SK-N-SH (cell line): ENCODE results near the gene REELD1. TPM values are rescaled to one million over a fixed set of nuclear protein-coding genes. Genes with fewer than 3 reads are reported as not detected.

Source experiments
- CTCF ChIA-PET: fragments of 300-600, 350-600 bp; formaldehyde crosslinking; extraction: SDS; loops from one replicate; lab custom pipeline; 2021; lab: Yijun Ruan, JAX
- POLR2A ChIA-PET: fragments of 350-600 bp; sonication (Branson Sonifier 250); formaldehyde crosslinking; extraction: SDS; loops from one replicate; lab custom pipeline; 2020; ENCODE audit warnings: antibody characterized with exemption, inconsistent platforms; lab: Yijun Ruan, JAX
- DNase-seq: peaks from one replicate; pipeline ENCODE4 v3.0.0; 2012
- H2AFZ ChIP-seq: fragments of 200-600 bp; sonication (generic); 2 replicates; pipeline ENCODE4 v1.8.1; 2016; ENCODE audit warnings: antibody characterized with exemption, mild to moderate bottlenecking, low read depth
- H3F3A ChIP-seq: fragments of 200-600 bp; sonication (generic); replicated peaks from 2 replicates; pipeline ENCODE3; 2016; ENCODE audit warnings: antibody characterized with exemption, mild to moderate bottlenecking; ENCODE audit not compliant: insufficient read depth
- H3K27ac ChIP-seq, 2 experiments: fragments of 200-500 bp in 1 of 2; fragments of 200-600 bp in 1 of 2; sonication (Bioruptor generic) in 1 of 2; sonication (generic), shearing (Covaris generic) in 1 of 2; 2 replicates each; pipeline versions ENCODE4 v1.5.1 to v1.6.1; 2014 to 2016; ENCODE audit warnings: low read depth in 2 of 2, inconsistent platforms in 1 of 2, low read length in 1 of 2, mild to moderate bottlenecking in 1 of 2, mixed read lengths in 1 of 2
- H3K27me3 ChIP-seq: fragments of 200-600 bp; sonication (generic), shearing (Covaris generic); 2 replicates; pipeline ENCODE4 v1.6.1; 2016; ENCODE audit warnings: mixed run types; ENCODE audit not compliant: insufficient read depth
- H3K36me3 ChIP-seq, 2 experiments: fragments of 200-500 bp in 1 of 2; fragments of 200-600 bp in 1 of 2; sonication (Bioruptor generic) in 1 of 2; sonication (generic) in 1 of 2; replicated peaks in 1 of 2; 2 replicates each; pipeline versions ENCODE3 to v1.5.1; 2014 to 2016; ENCODE audit warnings: low read length in 1 of 2, mild to moderate bottlenecking in 1 of 2; ENCODE audit not compliant: insufficient read depth in 2 of 2, control insufficient read depth in 1 of 2
- H3K4me1 ChIP-seq, 2 experiments: fragments of 200-500 bp in 1 of 2; fragments of 200-600 bp in 1 of 2; sonication (Bioruptor generic) in 1 of 2; sonication (generic), shearing (Covaris generic) in 1 of 2; 2 replicates each; pipeline versions ENCODE4 v1.5.1 to v1.6.1; 2014 to 2016; ENCODE audit warnings: low read depth in 1 of 2, low read length in 1 of 2, mixed run types in 1 of 2; ENCODE audit not compliant: insufficient read depth in 2 of 2, control insufficient read depth in 1 of 2
- H3K4me2 ChIP-seq: fragments of 200-600 bp; sonication (generic), shearing (Covaris generic); 2 replicates; pipeline ENCODE4 v1.6.1; 2017; ENCODE audit warnings: mixed run types
- H3K4me3 ChIP-seq, 2 experiments: fragments of 200-500 bp in 1 of 2; fragments of 200-600 bp in 1 of 2; sonication (Bioruptor generic) in 1 of 2; sonication (generic), shearing (Covaris generic) in 1 of 2; 2 replicates each; pipeline versions ENCODE4 v1.5.1 to v1.8.1; 2014 to 2016; ENCODE audit warnings: low read depth in 2 of 2, inconsistent platforms in 1 of 2, low read length in 1 of 2, mild to moderate bottlenecking in 1 of 2, mixed read lengths in 1 of 2, moderate library complexity in 1 of 2
- H3K79me2 ChIP-seq: fragments of 200-600 bp; sonication (generic); 2 replicates; pipeline ENCODE4 v1.8.1; 2017; ENCODE audit warnings: mild to moderate bottlenecking; ENCODE audit not compliant: insufficient read depth
- H3K9ac ChIP-seq: fragments of 200-600 bp; sonication (generic); 2 replicates; pipeline ENCODE4 v1.6.1; 2017; ENCODE audit warnings: mixed run types
- H3K9me2 ChIP-seq: fragments of 200-600 bp; sonication (generic); 2 replicates; pipeline ENCODE4 v1.6.1; 2017; ENCODE audit warnings: mixed run types
- H3K9me3 ChIP-seq: fragments of 200-600 bp; sonication (generic); 2 replicates; pipeline ENCODE4 v1.6.1; 2017; ENCODE audit warnings: mixed run types, mild to moderate bottlenecking, moderate library complexity
- H4K20me1 ChIP-seq: fragments of 200-600 bp; sonication (generic); 2 replicates; pipeline ENCODE4 v1.6.1; 2017; ENCODE audit warnings: mild to moderate bottlenecking, mixed run types; ENCODE audit not compliant: insufficient read depth
- CHD2 ChIP-seq: fragments of 150-350 bp; IDR thresholded peaks from 2 replicates; pipeline ENCODE4 v1.6.1; 2018; ENCODE audit warnings: low read length; ENCODE audit not compliant: partially characterized antibody
- ELF1 ChIP-seq: IDR thresholded peaks from 2 replicates; pipeline ENCODE4 v1.4.0; 2012
- EZH2phosphoT487 ChIP-seq: fragments of 200-600 bp; sonication (generic); IDR thresholded peaks from 2 replicates; pipeline ENCODE4 v1.6.1; 2017; ENCODE audit warnings: low read depth, mixed run types, mild to moderate bottlenecking, antibody characterized with exemption, moderate library complexity, borderline replicate concordance
- FOSL2 ChIP-seq: IDR thresholded peaks from 2 replicates; pipeline ENCODE4 v1.4.0; 2012; ENCODE audit warnings: low read depth, mild to moderate bottlenecking, moderate library complexity, borderline replicate concordance
- FOXM1 ChIP-seq: IDR thresholded peaks from 2 replicates; pipeline ENCODE4 v1.4.0; 2012; ENCODE audit warnings: low read depth, mild to moderate bottlenecking
- GATA2 ChIP-seq: sonication (generic); formaldehyde crosslinking; IDR thresholded peaks from 2 replicates; pipeline ENCODE4 v1.5.0; 2020; ENCODE audit warnings: mild to moderate bottlenecking, missing genetic modification reagents
- NRF1 ChIP-seq: IDR thresholded peaks from 2 replicates; pipeline ENCODE4 v1.6.1; 2012; ENCODE audit warnings: low read depth, mild to moderate bottlenecking, low read length
- RAD21 ChIP-seq: IDR thresholded peaks from 2 replicates; pipeline ENCODE4 v1.6.1; 2012; ENCODE audit warnings: mild to moderate bottlenecking, low read length
- RCOR1 ChIP-seq: fragments of 150-350 bp; IDR thresholded peaks from 2 replicates; pipeline ENCODE4 v1.6.1; 2017; ENCODE audit warnings: antibody characterized with exemption, low read length
- TAF1 ChIP-seq: IDR thresholded peaks from 2 replicates; pipeline ENCODE4 v1.6.1; 2012; ENCODE audit warnings: low read depth, mild to moderate bottlenecking, low read length, moderate library complexity, borderline replicate concordance
- TCF12 ChIP-seq: IDR thresholded peaks from 2 replicates; pipeline ENCODE4 v1.4.0; 2012
- TEAD4 ChIP-seq: IDR thresholded peaks from 2 replicates; pipeline ENCODE4 v1.4.0; 2012; ENCODE audit warnings: mild to moderate bottlenecking, borderline replicate concordance; ENCODE audit not compliant: insufficient read depth
- YY1 ChIP-seq: IDR thresholded peaks from 2 replicates; pipeline ENCODE4 v1.4.0; 2012; ENCODE audit warnings: low read depth, mild to moderate bottlenecking
- WGBS: methylation state at CpG from one replicate; pipeline ENCODE4 v1.1.6; 2017; ENCODE audit warnings: low lambda C conversion rate; 5-methylcytosine and 5-hydroxymethylcytosine counted together
- polyA plus RNA-seq, 3 experiments: library from polyadenylated mRNA; depleted of rRNA; stranded (reverse); fragments of >200 nt; gene quantifications; 2 replicates each; pipeline ENCODE4 v1.2.3, GENCODE V29; 2012
- TF ChIP-seq, protein P1 (sequence below): fragments of 150-350 bp; IDR thresholded peaks from 2 replicates; pipeline ENCODE4 v1.6.1; 2016; ENCODE audit warnings: mild to moderate bottlenecking, low read depth, low read length
- TF ChIP-seq, protein P2 (sequence below): IDR thresholded peaks from 2 replicates; pipeline ENCODE4 v1.6.1; 2012; ENCODE audit warnings: mild to moderate bottlenecking, low read depth, low read length, moderate library complexity
- TF ChIP-seq, protein P3 (sequence below): fragments of 150-350 bp; IDR thresholded peaks from 2 replicates; pipeline ENCODE4 v1.6.1; 2017; ENCODE audit warnings: antibody characterized with exemption, low read length, low read depth, borderline replicate concordance
- TF ChIP-seq, protein P4 (sequence below): IDR thresholded peaks from 2 replicates; pipeline ENCODE4 v1.4.0; 2012; ENCODE audit warnings: low read depth, borderline replicate concordance

Gene REELD1
- polyA plus RNA-seq, 1 of the 3 experiments (the other 2 are of a cell fraction) = not detected

DNA sequence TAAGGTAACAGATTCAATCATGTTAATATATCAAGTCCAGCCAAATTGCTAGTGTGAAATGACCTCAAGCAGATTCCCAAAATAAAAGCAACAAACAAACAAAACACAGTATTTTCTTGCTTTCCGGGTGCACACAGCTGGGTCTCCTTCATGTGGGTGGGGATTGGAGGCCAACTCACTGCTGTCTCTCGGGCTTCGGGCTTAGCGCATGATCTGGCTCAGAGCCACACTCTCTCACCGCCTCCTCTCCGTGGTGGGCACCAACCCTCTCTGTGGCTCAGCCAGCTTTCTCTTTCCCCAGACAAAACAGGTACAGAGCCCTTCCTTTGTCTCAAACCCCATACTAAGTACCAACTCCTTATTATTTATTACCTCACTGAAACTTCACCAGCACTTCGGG is 2.9 kb upstream of the REELD1 start:
- Histone ChIP-seq H3K4me1 (no peaks in the 10 kb centered on the region), H3K4me2 (no peak overlapping the region), H3K9me2 (no peaks in the 10 kb centered on the region), H3K9me3 (no peaks in the 10 kb centered on the region), H3K9ac (no peak overlapping the region), H3K27me3 (no peaks in the 10 kb centered on the region), H3K79me2 (no peaks in the 10 kb centered on the region), H3K4me3 (no peak overlapping the region), H4K20me1 (no peaks in the 10 kb centered on the region), H2AFZ (no peak overlapping the region), H3K27ac (no peak overlapping the region), H3K36me3 (no peaks in the 10 kb centered on the region), H3F3A (no peaks in the 10 kb centered on the region)
- ChIA-PET POLR2A (no interaction called here), CTCF (no interaction called here)
- 81% methylated on average over 7 of the region's 7 CpGs for WGBS
- no peak for DNase-seq
- TF ChIP-seq RAD21 (no peak), GATA2 (CRISPR knock-in tag) (no peak), FOSL2 (no peak), CHD2 (no peak), NRF1 (no peak), EZH2phosphoT487 (no peak), RCOR1 (no peak), FOXM1 (no peak), YY1 (no peak), TAF1 (no peak), ELF1 (no peak), TCF12 (no peak), TEAD4 (no peak)
- TF ChIP-seq, protein P1, sequence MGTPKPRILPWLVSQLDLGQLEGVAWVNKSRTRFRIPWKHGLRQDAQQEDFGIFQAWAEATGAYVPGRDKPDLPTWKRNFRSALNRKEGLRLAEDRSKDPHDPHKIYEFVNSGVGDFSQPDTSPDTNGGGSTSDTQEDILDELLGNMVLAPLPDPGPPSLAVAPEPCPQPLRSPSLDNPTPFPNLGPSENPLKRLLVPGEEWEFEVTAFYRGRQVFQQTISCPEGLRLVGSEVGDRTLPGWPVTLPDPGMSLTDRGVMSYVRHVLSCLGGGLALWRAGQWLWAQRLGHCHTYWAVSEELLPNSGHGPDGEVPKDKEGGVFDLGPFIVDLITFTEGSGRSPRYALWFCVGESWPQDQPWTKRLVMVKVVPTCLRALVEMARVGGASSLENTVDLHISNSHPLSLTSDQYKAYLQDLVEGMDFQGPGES = no peak
- TF ChIP-seq, protein P2, sequence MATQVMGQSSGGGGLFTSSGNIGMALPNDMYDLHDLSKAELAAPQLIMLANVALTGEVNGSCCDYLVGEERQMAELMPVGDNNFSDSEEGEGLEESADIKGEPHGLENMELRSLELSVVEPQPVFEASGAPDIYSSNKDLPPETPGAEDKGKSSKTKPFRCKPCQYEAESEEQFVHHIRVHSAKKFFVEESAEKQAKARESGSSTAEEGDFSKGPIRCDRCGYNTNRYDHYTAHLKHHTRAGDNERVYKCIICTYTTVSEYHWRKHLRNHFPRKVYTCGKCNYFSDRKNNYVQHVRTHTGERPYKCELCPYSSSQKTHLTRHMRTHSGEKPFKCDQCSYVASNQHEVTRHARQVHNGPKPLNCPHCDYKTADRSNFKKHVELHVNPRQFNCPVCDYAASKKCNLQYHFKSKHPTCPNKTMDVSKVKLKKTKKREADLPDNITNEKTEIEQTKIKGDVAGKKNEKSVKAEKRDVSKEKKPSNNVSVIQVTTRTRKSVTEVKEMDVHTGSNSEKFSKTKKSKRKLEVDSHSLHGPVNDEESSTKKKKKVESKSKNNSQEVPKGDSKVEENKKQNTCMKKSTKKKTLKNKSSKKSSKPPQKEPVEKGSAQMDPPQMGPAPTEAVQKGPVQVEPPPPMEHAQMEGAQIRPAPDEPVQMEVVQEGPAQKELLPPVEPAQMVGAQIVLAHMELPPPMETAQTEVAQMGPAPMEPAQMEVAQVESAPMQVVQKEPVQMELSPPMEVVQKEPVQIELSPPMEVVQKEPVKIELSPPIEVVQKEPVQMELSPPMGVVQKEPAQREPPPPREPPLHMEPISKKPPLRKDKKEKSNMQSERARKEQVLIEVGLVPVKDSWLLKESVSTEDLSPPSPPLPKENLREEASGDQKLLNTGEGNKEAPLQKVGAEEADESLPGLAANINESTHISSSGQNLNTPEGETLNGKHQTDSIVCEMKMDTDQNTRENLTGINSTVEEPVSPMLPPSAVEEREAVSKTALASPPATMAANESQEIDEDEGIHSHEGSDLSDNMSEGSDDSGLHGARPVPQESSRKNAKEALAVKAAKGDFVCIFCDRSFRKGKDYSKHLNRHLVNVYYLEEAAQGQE = no peak
- TF ChIP-seq, protein P3, sequence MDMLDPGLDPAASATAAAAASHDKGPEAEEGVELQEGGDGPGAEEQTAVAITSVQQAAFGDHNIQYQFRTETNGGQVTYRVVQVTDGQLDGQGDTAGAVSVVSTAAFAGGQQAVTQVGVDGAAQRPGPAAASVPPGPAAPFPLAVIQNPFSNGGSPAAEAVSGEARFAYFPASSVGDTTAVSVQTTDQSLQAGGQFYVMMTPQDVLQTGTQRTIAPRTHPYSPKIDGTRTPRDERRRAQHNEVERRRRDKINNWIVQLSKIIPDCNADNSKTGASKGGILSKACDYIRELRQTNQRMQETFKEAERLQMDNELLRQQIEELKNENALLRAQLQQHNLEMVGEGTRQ = no peak
- TF ChIP-seq, protein P4, sequence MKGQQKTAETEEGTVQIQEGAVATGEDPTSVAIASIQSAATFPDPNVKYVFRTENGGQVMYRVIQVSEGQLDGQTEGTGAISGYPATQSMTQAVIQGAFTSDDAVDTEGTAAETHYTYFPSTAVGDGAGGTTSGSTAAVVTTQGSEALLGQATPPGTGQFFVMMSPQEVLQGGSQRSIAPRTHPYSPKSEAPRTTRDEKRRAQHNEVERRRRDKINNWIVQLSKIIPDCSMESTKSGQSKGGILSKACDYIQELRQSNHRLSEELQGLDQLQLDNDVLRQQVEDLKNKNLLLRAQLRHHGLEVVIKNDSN = no peak
